GM12874 (cell line): Measurements from ENCODE around the gene CDC42SE2.

Source experiments
- CTCF ChIP-seq: IDR thresholded peaks from 2 replicates; pipeline ENCODE4 v1.5.1; 2011; ENCODE audit warnings: low read depth, mild to moderate bottlenecking, control low read depth, low read length, moderate library complexity; ENCODE audit not compliant: insufficient read depth

CDC42SE2 gene

GRCh38 chr5:131252824-131253171, 11.1 kb upstream of the CDC42SE2 start:
- TF ChIP-seq CTCF, result no peak

GRCh38 chr5:131254741-131255140, 9.1 kb upstream of the CDC42SE2 start:
- TF ChIP-seq CTCF, result no peak

- no peak for TF ChIP-seq CTCF
These were observed 7.4 kb upstream of the CDC42SE2 start for GRCh38 chr5:131256507-131256823.

- TF ChIP-seq CTCF, result no peak
These were observed 5.1 kb upstream of the CDC42SE2 start for GRCh38 chr5:131258733-131259132.

- TF ChIP-seq CTCF, result no peak
These were observed 4.5 kb upstream of the CDC42SE2 start for GRCh38 chr5:131259326-131259725.

- TF ChIP-seq CTCF, result no peak
These were observed 3.0 kb upstream of the CDC42SE2 start for GRCh38 chr5:131260895-131261294.

GRCh38 chr5:131261483-131261882, 2.4 kb upstream of the CDC42SE2 start:
- TF ChIP-seq CTCF, result no peak

- TF ChIP-seq CTCF, result no peak
These were observed 806 bp upstream of the CDC42SE2 start for GRCh38 chr5:131262953-131263541.
